Measurements from ENCODE around the gene PTX3.

PTX3 gene

GRCh38 chr3:157409516-157409915, 27.1 kb upstream of the PTX3 start:
- Mint-ChIP-seq H3K36me3 (ENCODE audit: insufficient read depth) (no peaks in the 10 kb centered on the region), H3K4me1 (ENCODE audit: low read depth in 2 of 2) (no peaks in the 10 kb centered on the region), H3K27me3 (peaks cover 0 to under 1% of the 10 kb centered on the region in 2 donors), H3K4me3 (no peak overlapping the region), H3K27ac (no peak overlapping the region), H3K9me3 (peaks cover 0 to 4% of the 10 kb centered on the region in 2 donors)
- no peak for ATAC-seq (replicated peaks)
- DNase-seq: no peak

GRCh38 chr3:157410945-157411344, 25.7 kb upstream of the PTX3 start:
- Mint-ChIP-seq H3K27ac (no peak overlapping the region), H3K36me3 (ENCODE audit: insufficient read depth) (no peaks in the 10 kb centered on the region), H3K9me3 (no peaks in the 10 kb centered on the region), H3K4me3 (no peak overlapping the region), H3K4me1 (ENCODE audit: low read depth in 2 of 2) (no peaks in the 10 kb centered on the region), H3K27me3 (no peaks in the 10 kb centered on the region)
- DNase-seq: no peak
- no peak for ATAC-seq (replicated peaks)

- no peak for DNase-seq
- no peaks in the 10 kb centered on the region for H3K27me3 Mint-ChIP-seq
- H3K4me3 Mint-ChIP-seq: no peak overlapping the region
- H3K27ac Mint-ChIP-seq: no peak overlapping the region
- no peak for ATAC-seq (replicated peaks)
- no peaks in the 10 kb centered on the region for H3K9me3 Mint-ChIP-seq
- H3K36me3 Mint-ChIP-seq (ENCODE audit: insufficient read depth): no peaks in the 10 kb centered on the region
- H3K4me1 Mint-ChIP-seq (ENCODE audit: low read depth in 2 of 2): no peaks in the 10 kb centered on the region
Observed at GRCh38 chr3:157412323-157412855, 24.3 kb upstream of the PTX3 start.

GRCh38 chr3:157414861-157415260, 21.8 kb upstream of the PTX3 start:
- no peaks in the 10 kb centered on the region for H3K27me3 Mint-ChIP-seq
- H3K27ac Mint-ChIP-seq: no peak overlapping the region
- DNase-seq: no peak
- no peak for ATAC-seq (replicated peaks)
- no peaks in the 10 kb centered on the region for H3K36me3 Mint-ChIP-seq (ENCODE audit: insufficient read depth)
- no peaks in the 10 kb centered on the region for H3K9me3 Mint-ChIP-seq
- H3K4me3 Mint-ChIP-seq: no peak overlapping the region
- no peaks in the 10 kb centered on the region for H3K4me1 Mint-ChIP-seq (ENCODE audit: low read depth in 2 of 2)

GRCh38 chr3:157416347-157417087, 20.1 kb upstream of the PTX3 start:
- H3K27me3 Mint-ChIP-seq: no peaks in the 10 kb centered on the region
- no peaks in the 10 kb centered on the region for H3K36me3 Mint-ChIP-seq (ENCODE audit: insufficient read depth)
- DNase-seq (no peak), ATAC-seq (replicated peaks) (no peak)
- H3K4me1 Mint-ChIP-seq (ENCODE audit: low read depth in 2 of 2): no peaks in the 10 kb centered on the region
- no peak overlapping the region for H3K4me3 Mint-ChIP-seq
- H3K9me3 Mint-ChIP-seq: no peaks in the 10 kb centered on the region
- H3K27ac Mint-ChIP-seq: no peak overlapping the region

GRCh38 chr3:157417247-157417646, 19.4 kb upstream of the PTX3 start:
- Mint-ChIP-seq H3K36me3 (ENCODE audit: insufficient read depth) (no peaks in the 10 kb centered on the region), H3K27me3 (no peaks in the 10 kb centered on the region), H3K4me1 (ENCODE audit: low read depth in 2 of 2) (no peaks in the 10 kb centered on the region), H3K9me3 (no peaks in the 10 kb centered on the region), H3K27ac (no peak overlapping the region), H3K4me3 (no peak overlapping the region)
- DNase-seq (no peak), ATAC-seq (replicated peaks) (no peak)

- peaks cover 0 to 2% of the 10 kb centered on the region in 2 donors for H3K9me3 Mint-ChIP-seq
- no peaks in the 10 kb centered on the region for H3K27me3 Mint-ChIP-seq
- no peak overlapping the region for H3K4me3 Mint-ChIP-seq
- ATAC-seq (replicated peaks) (no peak), DNase-seq (no peak)
- no peaks in the 10 kb centered on the region for H3K36me3 Mint-ChIP-seq (ENCODE audit: insufficient read depth)
- H3K27ac Mint-ChIP-seq: no peak overlapping the region
- H3K4me1 Mint-ChIP-seq (ENCODE audit: low read depth in 2 of 2): no peaks in the 10 kb centered on the region
Observed at GRCh38 chr3:157418104-157418503, 18.5 kb upstream of the PTX3 start.

GRCh38 chr3:157420606-157421130, 16.0 kb upstream of the PTX3 start:
- no peak overlapping the region for H3K4me3 Mint-ChIP-seq
- no peak overlapping the region for H3K27ac Mint-ChIP-seq
- DNase-seq: no peak
- no peaks in the 10 kb centered on the region for H3K4me1 Mint-ChIP-seq (ENCODE audit: low read depth in 2 of 2)
- H3K9me3 Mint-ChIP-seq: peaks cover 0 to 6% of the 10 kb centered on the region in 2 donors
- no peaks in the 10 kb centered on the region for H3K27me3 Mint-ChIP-seq
- ATAC-seq (replicated peaks): no peak
- no peaks in the 10 kb centered on the region for H3K36me3 Mint-ChIP-seq (ENCODE audit: insufficient read depth)

- H3K36me3 Mint-ChIP-seq (ENCODE audit: insufficient read depth): peaks cover 4% of the 10 kb centered on the region
- H3K27me3 Mint-ChIP-seq: no peaks in the 10 kb centered on the region
- no peaks in the 10 kb centered on the region for H3K4me1 Mint-ChIP-seq (ENCODE audit: low read depth in 2 of 2)
- H3K4me3 Mint-ChIP-seq: no peak overlapping the region
- ATAC-seq (replicated peaks): no peak
- H3K9me3 Mint-ChIP-seq: peaks cover 0 to 9% of the 10 kb centered on the region in 2 donors
- DNase-seq: no peak
- no peak overlapping the region for H3K27ac Mint-ChIP-seq
Observed at GRCh38 chr3:157423337-157423736, 13.3 kb upstream of the PTX3 start.

- DNase-seq (no peak), ATAC-seq (replicated peaks) (no peak)
- Mint-ChIP-seq H3K27me3 (no peaks in the 10 kb centered on the region), H3K36me3 (ENCODE audit: insufficient read depth) (peaks cover 4% of the 10 kb centered on the region), H3K9me3 (peaks cover 0 to 7% of the 10 kb centered on the region in 2 donors), H3K4me1 (ENCODE audit: low read depth in 2 of 2) (no peaks in the 10 kb centered on the region), H3K4me3 (no peak overlapping the region), H3K27ac (no peak overlapping the region)
Observed at GRCh38 chr3:157427901-157428300, 8.7 kb upstream of the PTX3 start.

- Mint-ChIP-seq H3K27me3 (no peaks in the 10 kb centered on the region), H3K9me3 (peaks cover 0 to 7% of the 10 kb centered on the region in 2 donors), H3K4me1 (ENCODE audit: low read depth in 2 of 2) (no peaks in the 10 kb centered on the region), H3K4me3 (no peak overlapping the region), H3K36me3 (ENCODE audit: insufficient read depth) (peaks cover 4% of the 10 kb centered on the region), H3K27ac (no peak overlapping the region)
- ATAC-seq (replicated peaks): no peak
- no peak for DNase-seq
Observed at GRCh38 chr3:157428853-157429252, 7.8 kb upstream of the PTX3 start.

GRCh38 chr3:157429708-157430107, 6.9 kb upstream of the PTX3 start:
- ATAC-seq (replicated peaks): no peak
- Mint-ChIP-seq H3K4me1 (ENCODE audit: low read depth in 2 of 2) (no peaks in the 10 kb centered on the region), H3K27ac (no peak overlapping the region)

GRCh38 chr3:157438194-157438730, 1.6 kb downstream of the PTX3 start:
- Mint-ChIP-seq H3K27me3 (peaks cover 31 to 39% of the 10 kb centered on the region in 2 donors), H3K4me1 (ENCODE audit: low read depth in 2 of 2) (peaks cover 3 to 6% of the 10 kb centered on the region in 2 donors), H3K9me3 (peaks cover 0 to 2% of the 10 kb centered on the region in 2 donors), H3K36me3 (ENCODE audit: insufficient read depth) (no peaks in the 10 kb centered on the region), H3K27ac (peak overlapping the region in 1 of 2 donors; percentile 31), H3K4me3 (peak overlapping the region in 1 of 2 donors; percentile 19)
- DNase-seq (no peak), ATAC-seq (replicated peaks) (no peak)

More at GRCh38 chr3:157429708-157430107, 6.9 kb upstream of the PTX3 start:
- Mint-ChIP-seq H3K4me3 (no peak overlapping the region), H3K36me3 (ENCODE audit: insufficient read depth) (peaks cover 4% of the 10 kb centered on the region), H3K27me3 (no peaks in the 10 kb centered on the region), H3K9me3 (peaks cover 0 to 4% of the 10 kb centered on the region in 2 donors)
- no peak for DNase-seq

GRCh38 chr3:157441102-157441624, 4.5 kb downstream of the PTX3 start:
- Mint-ChIP-seq H3K9me3 (peaks cover 0 to 5% of the 10 kb centered on the region in 2 donors), H3K4me3 (no peak overlapping the region), H3K4me1 (ENCODE audit: low read depth in 2 of 2) (peaks cover 3 to 6% of the 10 kb centered on the region in 2 donors), H3K27me3 (peaks cover 29 to 31% of the 10 kb centered on the region in 2 donors), H3K36me3 (ENCODE audit: insufficient read depth) (no peaks in the 10 kb centered on the region), H3K27ac (no peak overlapping the region)
- ATAC-seq (replicated peaks): no peak
- no peak for DNase-seq

Data from effector memory CD8-positive, alpha-beta T cell (primary cell).